GM12801 (cell line): ENCODE measurements around the gene USP4.

Experiments used
- CTCF ChIP-seq: IDR thresholded peaks from one replicate; pipeline ENCODE4 v1.5.1; 2011; ENCODE audit warnings: control low read depth; ENCODE audit not compliant: insufficient read length; ENCODE audit errors: extremely low read depth

Gene USP4

DNA sequence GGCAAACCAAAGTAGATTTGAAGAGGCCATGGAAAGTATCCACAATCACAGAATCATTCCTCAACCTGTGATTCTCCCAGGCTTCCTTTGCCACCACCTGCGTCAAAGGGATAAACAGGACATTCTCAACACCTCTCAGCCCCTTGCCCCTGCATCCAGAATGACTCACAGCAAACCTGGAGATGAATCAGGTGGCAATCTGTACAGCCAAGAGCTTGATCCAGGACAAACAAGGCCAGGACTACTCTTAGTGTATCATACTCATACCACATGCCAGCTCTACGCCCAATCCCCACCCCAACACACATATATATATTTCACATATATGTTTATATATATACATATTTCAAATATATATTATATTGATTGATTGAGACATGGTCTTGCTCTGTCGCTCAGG, 39.3 kb downstream of the USP4 start:
- TF ChIP-seq CTCF = no peak

DNA sequence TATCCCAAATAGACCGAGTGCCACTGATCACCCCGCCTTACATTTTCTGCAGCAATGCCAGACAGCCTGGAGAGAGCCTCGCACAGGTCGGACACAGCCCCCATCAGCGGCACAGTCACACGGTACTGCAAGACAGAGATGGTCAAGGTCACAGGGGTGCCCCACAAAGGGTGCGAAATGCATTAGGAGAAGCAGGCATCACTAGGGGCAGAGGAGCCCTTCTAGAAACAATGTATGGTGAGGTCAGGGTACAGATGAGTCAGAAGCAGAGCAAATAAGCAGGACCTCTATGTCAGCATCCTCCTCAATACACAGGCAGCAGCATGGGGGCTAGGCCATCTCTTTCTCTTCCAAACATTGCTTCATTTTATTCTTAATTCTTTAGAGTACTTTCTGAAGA, 41.3 kb downstream of the USP4 start:
- no peak for TF ChIP-seq CTCF

DNA sequence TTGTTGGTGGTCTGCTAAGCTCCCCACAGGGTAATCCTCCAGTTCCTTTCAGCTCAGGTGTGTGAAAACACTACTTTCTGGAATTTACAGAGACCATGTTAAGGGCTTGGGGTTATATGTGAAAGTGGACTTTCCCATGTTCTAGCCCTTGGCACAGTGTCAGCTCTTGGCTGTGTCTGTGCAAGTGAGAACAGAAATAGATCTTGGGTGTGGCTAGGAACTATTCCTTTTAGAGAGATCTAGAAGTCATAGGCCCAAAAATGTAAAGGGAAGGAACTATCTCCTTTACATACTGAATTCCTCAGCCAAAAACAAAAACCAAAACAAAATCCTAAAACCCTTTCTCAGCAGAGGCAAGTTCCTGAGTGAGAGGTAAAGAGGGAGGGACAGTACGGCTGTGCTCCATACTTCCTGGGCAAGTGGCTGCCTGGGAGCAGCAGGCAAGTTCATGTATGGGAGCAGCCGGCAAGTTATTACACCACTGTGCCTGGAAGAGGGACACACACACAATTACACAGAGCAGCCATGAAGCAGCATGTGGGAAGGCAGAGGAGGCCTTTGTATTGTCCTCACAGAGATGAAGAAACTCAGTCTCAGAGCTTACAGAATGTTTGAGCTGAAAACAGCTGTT, 43.0 kb downstream of the USP4 start:
- TF ChIP-seq CTCF = no peak

DNA sequence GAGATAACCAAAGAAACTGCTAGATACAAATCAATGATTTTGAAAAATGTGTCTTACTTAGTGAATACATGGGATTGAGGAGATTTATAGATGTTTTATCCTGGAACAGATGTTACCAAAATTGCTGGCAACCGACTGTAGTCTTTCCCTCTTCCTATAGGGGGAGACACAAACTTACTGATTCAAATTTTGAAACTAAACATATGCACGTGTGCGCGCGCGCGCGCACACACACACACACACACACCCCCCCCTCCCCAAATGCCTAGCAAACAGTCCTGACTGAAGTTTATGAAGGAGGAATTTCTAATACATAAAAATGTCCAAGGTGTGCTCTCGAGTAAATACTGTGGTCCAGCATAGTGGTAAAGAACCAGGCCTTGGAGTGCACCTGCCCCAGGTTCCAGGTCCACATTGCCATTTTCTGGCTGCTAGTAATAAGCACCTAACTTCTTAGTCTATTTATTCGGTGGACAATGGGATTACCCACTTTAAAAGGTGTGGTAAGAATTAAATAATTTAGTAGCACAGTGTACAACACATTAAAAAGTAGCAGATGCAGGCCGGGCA, 44.3 kb downstream of the USP4 start:
- TF ChIP-seq CTCF = no peak

DNA sequence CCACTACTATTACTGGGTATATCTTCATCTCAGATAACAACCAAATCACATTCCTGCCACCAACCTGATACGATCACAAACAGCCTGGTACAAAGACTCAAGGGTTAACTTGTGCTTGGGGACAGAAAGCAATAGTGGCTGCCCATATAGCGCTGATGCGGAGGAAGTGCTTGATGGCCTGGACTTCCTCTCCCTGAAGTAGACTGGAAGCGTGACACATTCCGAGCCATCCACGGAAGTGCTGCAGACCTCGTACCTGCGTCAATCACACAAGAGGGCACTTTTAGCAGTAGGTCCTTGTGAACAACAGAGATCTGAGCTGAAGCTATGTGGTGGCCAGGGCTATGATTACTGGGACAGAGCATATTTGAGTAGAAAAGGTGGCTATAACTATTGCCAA, 45.5 kb downstream of the USP4 start:
- TF ChIP-seq CTCF = no peak

GRCh38 chr3:49283997-49284396, 55.9 kb downstream of the USP4 start:
- no peak for TF ChIP-seq CTCF

DNA sequence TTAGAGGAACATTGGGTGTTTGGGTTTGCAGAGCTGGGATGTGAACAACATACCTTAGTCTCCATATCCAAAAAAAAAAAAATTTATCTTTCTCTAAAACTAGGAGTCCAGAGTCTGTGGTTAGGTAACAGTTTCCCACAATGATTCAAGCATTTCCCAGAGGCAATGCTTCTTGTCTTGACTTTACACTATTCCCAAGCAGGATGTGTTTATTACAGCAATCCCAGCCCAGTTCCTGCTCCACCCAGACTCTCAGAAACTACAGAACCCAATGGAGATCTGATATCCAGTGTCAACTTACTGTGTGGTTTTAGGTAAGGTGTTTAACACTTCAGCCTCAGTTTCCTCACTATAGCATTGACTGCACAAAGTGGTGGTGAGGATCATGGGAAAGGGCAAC, 60.5 kb downstream of the USP4 start:
- no peak for TF ChIP-seq CTCF
